Measurements from ENCODE around the gene BCAS3. TPM values are rescaled to one million over a fixed set of nuclear protein-coding genes. Genes with fewer than 3 reads are reported as not detected.

The BCAS3 gene
- total RNA-seq, 4 donors from 2014 or later = 20.7 to 76.3 (median 39.8) TPM

GRCh38 chr17:61250335-61250890, 572.8 kb downstream of the BCAS3 start:
- Histone ChIP-seq H3K4me3 (no peak overlapping the region), H3K36me3 (no peaks in the 10 kb centered on the region), H3K4me1 (peaks cover 22 to 70% (median 49%) of the 10 kb centered on the region in 4 donors), H3K27me3 (no peaks in the 10 kb centered on the region), H3K27ac (peak overlapping the region; percentile 3 to 56 (median 22)), H3K9me3 (no peaks in the 10 kb centered on the region)
- TF ChIP-seq, protein P1, sequence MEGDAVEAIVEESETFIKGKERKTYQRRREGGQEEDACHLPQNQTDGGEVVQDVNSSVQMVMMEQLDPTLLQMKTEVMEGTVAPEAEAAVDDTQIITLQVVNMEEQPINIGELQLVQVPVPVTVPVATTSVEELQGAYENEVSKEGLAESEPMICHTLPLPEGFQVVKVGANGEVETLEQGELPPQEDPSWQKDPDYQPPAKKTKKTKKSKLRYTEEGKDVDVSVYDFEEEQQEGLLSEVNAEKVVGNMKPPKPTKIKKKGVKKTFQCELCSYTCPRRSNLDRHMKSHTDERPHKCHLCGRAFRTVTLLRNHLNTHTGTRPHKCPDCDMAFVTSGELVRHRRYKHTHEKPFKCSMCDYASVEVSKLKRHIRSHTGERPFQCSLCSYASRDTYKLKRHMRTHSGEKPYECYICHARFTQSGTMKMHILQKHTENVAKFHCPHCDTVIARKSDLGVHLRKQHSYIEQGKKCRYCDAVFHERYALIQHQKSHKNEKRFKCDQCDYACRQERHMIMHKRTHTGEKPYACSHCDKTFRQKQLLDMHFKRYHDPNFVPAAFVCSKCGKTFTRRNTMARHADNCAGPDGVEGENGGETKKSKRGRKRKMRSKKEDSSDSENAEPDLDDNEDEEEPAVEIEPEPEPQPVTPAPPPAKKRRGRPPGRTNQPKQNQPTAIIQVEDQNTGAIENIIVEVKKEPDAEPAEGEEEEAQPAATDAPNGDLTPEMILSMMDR (IDR thresholded peaks at IDR 0.05) = no peak
- TF ChIP-seq EP300 (IDR thresholded peaks at IDR 0.05; ENCODE audit: low read depth) (no peak), POLR2AphosphoS5 (IDR thresholded peaks at IDR 0.05) (no peak), POLR2A (IDR thresholded peaks at IDR 0.05) (no peak)
- intact Hi-C loops (cut with DNase I; ENCODE audit: low total_unique reads) (no loop called here), in situ Hi-C loops (cut with MboI; ENCODE audit: low pct_ligation_motif_present in 1 of 4, low pct_unique_long_range_greater_than_20kb in 1 of 4, low sequenced_read_pairs in 3 of 4) (no loop called here)
- WGBS, 2 donors (ENCODE audit: low coverage in 1 of 2) = 51 to 58% methylated on average over 5 to 6 of the region's 6 CpGs
- no peak for DNase-seq

DNA sequence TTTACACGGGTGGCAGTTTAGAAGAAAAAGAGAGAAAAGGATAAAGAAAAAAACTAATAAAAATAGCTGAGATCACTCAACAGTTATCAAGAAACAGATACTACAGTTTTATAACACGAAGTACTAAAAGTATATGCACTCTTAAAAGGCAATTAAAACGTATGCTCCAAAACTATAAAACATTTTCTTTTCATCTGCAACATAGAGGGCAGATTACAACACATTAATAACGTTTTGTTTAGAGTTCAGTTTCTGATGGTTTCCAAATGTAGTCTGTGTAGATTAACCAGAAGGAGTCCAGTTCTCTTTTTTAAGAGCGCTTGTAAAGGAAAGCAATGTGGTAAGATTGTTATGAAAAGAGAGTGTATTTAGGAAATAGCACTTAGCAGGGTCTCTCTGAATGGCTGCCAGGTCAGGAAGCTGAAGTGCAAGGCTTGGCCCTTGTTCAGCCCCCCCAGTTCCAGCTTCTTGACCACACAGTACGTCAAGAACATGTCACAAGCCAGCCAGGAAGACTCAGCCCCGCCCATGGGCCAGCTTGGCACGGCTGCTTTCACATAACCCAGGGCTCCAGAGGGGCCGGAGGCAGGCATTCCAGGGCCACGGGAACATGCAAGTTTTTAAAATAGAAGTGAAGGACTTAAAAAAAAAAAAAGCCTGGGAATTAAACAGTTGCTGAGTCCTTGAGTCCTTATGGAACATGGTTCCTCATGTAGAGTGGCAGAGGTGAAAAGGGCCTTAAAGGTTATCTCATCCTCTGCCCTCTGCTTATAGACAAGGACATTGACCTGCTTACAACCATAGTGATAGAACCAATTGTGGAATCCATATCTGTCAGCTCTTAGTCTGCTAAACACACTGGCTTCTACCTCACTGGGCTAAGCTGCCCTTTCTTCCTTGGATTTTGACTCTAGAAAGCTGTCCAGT, 574.6 kb downstream of the BCAS3 start:
- Histone ChIP-seq H3K4me3 (no peak overlapping the region), H3K36me3 (no peaks in the 10 kb centered on the region), H3K27ac (peak overlapping the region; percentile 33 to 63 (median 54)), H3K9me3 (no peaks in the 10 kb centered on the region), H3K4me1 (peaks cover 22 to 70% (median 49%) of the 10 kb centered on the region in 4 donors), H3K27me3 (peaks cover 10% of the 10 kb centered on the region)
- in situ Hi-C loops (cut with MboI; ENCODE audit: low pct_ligation_motif_present in 1 of 4, low pct_unique_long_range_greater_than_20kb in 1 of 4, low sequenced_read_pairs in 3 of 4) (no loop called here), intact Hi-C loops (cut with DNase I; ENCODE audit: low total_unique reads) (no loop called here)
- peak; percentile 84 for DNase-seq
- TF ChIP-seq EP300 (IDR thresholded peaks at IDR 0.05; ENCODE audit: low read depth) (peak; percentile 50), POLR2AphosphoS5 (IDR thresholded peaks at IDR 0.05) (peak; percentile 55 to 73 (median 70))
- TF ChIP-seq, protein P1 (IDR thresholded peaks at IDR 0.05) = no peak
- WGBS, 2 donors (ENCODE audit: low coverage in 1 of 2) = 17 to 20% methylated on average over 8 to 10 of the region's 10 CpGs

DNA sequence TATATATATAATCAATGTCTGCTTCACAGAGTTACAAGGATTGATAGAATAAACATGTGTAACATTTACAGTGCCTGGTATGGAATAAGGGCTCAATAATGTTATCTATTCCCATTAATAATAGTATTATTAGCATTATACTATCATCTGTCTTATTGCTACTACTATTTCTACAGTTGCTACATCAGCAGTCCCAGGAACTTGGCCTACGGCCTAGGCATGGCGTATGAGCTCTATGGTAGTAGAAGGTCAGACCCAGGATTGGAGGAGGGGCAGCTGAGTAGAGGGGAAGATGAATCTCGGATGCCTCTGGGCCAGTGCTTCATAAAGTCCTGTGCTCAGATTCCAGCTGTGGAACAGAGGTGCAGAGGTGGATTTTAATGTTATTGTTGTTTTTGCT, 575.7 kb downstream of the BCAS3 start:
- WGBS, 2 donors (ENCODE audit: low coverage in 1 of 2) = 77% methylated on average over 3 of the region's 3 CpGs; no CpG with 5 or more reads in 1 of the 2 donors
- H3K4me1 ChIP-seq = peaks cover 22 to 60% (median 43%) of the 10 kb centered on the region in 4 donors
- H3K27ac ChIP-seq = peak overlapping the region in 1 of 4 donors; percentile 51
- H3K27me3 ChIP-seq = peaks cover 10% of the 10 kb centered on the region
- intact Hi-C loops (cut with DNase I; ENCODE audit: low total_unique reads) = no loop called here
- H3K9me3 ChIP-seq = no peaks in the 10 kb centered on the region
- H3K36me3 ChIP-seq = no peaks in the 10 kb centered on the region
- no peak overlapping the region for H3K4me3 ChIP-seq
- no peak for TF ChIP-seq EP300 (IDR thresholded peaks at IDR 0.05; ENCODE audit: low read depth)
- TF ChIP-seq, protein P1 (IDR thresholded peaks at IDR 0.05) = no peak
- no peak for TF ChIP-seq POLR2AphosphoS5 (IDR thresholded peaks at IDR 0.05)
- no peak for TF ChIP-seq POLR2A (IDR thresholded peaks at IDR 0.05)
- in situ Hi-C loops (cut with MboI; ENCODE audit: low pct_ligation_motif_present in 1 of 4, low pct_unique_long_range_greater_than_20kb in 1 of 4, low sequenced_read_pairs in 3 of 4) = no loop called here
- no peak for DNase-seq

- Histone ChIP-seq H3K27me3 (peaks cover 10% of the 10 kb centered on the region), H3K4me3 (no peak overlapping the region), H3K9me3 (no peaks in the 10 kb centered on the region), H3K27ac (no peak overlapping the region), H3K4me1 (peaks cover 19 to 53% (median 37%) of the 10 kb centered on the region in 4 donors), H3K36me3 (no peaks in the 10 kb centered on the region)
- in situ Hi-C loops (cut with MboI; ENCODE audit: low pct_ligation_motif_present in 1 of 4, low pct_unique_long_range_greater_than_20kb in 1 of 4, low sequenced_read_pairs in 3 of 4) (no loop called here), intact Hi-C loops (cut with DNase I; ENCODE audit: low total_unique reads) (no loop called here)
- peak; percentile 20 for DNase-seq
- 45 to 47% methylated on average over 3 to 10 of the region's 10 CpGs for WGBS, 2 donors (ENCODE audit: low coverage in 1 of 2)
- TF ChIP-seq, protein P1 (IDR thresholded peaks at IDR 0.05) = no peak
- no peak for TF ChIP-seq EP300 (IDR thresholded peaks at IDR 0.05; ENCODE audit: low read depth)
- TF ChIP-seq POLR2A (IDR thresholded peaks at IDR 0.05) = no peak
- TF ChIP-seq POLR2AphosphoS5 (IDR thresholded peaks at IDR 0.05) = no peak
Observed at GRCh38 chr17:61253937-61254574, 576.4 kb downstream of the BCAS3 start.

Data from transverse colon (tissue), 4 donors.